ENCODE results near the gene FOSB. TPM values are rescaled to one million over a fixed set of nuclear protein-coding genes. Genes with fewer than 3 reads are reported as not detected.

Gene FOSB
- total RNA-seq, 1 experiment from 2014 or later, result 1.7 TPM

DNA sequence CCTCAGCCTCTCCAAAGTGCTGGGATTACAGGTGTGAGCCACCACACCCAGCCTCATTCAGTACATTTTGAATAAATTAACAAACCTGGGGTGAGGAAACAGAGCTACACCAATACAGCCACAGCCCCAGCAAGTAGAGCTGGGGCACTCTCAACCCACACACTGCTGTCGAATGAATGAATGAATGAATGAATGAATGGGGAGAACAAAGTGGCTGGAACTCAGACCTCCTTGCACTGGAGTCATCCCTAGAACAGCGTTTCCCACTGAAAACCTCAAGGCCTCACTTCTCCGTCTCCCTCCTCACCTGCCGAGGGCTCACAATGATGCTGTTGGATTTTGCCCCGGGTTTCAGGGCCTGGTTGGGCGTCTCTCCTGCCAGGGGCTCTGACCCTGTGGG is 46.9 kb upstream of the FOSB start:
- Histone ChIP-seq H3K27ac (ENCODE audit: insufficient read length, low read depth, low read length) (no peak overlapping the region), H3K23me2 (ENCODE audit: insufficient read length, low read depth, low read length, poor library complexity, severe bottlenecking) (peaks cover 10% of the 10 kb centered on the region), H3K79me2 (ENCODE audit: insufficient read depth, low read length) (no peaks in the 10 kb centered on the region), H3K9me3 (ENCODE audit: control insufficient read depth, low read depth, low read length) (no peaks in the 10 kb centered on the region), H3K4ac (ENCODE audit: low read depth, low read length) (no peak overlapping the region), H2BK15ac (ENCODE audit: low read depth, low read length) (no peak overlapping the region), H3K23ac (ENCODE audit: insufficient read length, low read depth, low read length) (no peak overlapping the region), H4K91ac (ENCODE audit: insufficient read length, low read depth, low read length) (no peak overlapping the region), H2BK12ac (ENCODE audit: insufficient read length, low read depth, low read length) (no peak overlapping the region), H3K9ac (ENCODE audit: extremely low read depth, insufficient read length, low read length) (no peak overlapping the region), H3K56ac (ENCODE audit: insufficient read length, low read depth, low read length) (no peak overlapping the region), H2BK20ac (ENCODE audit: low read depth, low read length, poor library complexity, severe bottlenecking) (no peak overlapping the region), H2AFZ (ENCODE audit: low read length) (no peak overlapping the region), H2AK5ac (ENCODE audit: insufficient read length, low read length) (no peak overlapping the region), H2BK120ac (ENCODE audit: low read depth, low read length, poor library complexity, severe bottlenecking) (no peak overlapping the region), H2BK5ac (ENCODE audit: insufficient read length, low read length) (no peak overlapping the region), H3K27me3 (ENCODE audit: insufficient read depth, low read length) (no peaks in the 10 kb centered on the region), H4K20me1 (ENCODE audit: control insufficient read depth, insufficient read depth, insufficient read length) (no peaks in the 10 kb centered on the region), H3K14ac (ENCODE audit: insufficient read depth, low read length) (no peak overlapping the region), H3T11ph (ENCODE audit: low read length) (no peak overlapping the region), H3K18ac (ENCODE audit: insufficient read length, low read depth, low read length) (no peak overlapping the region), H3K4me2 (ENCODE audit: insufficient read depth, insufficient read length, low read length) (no peak overlapping the region), H4K5ac (ENCODE audit: insufficient read length, low read depth, low read length) (no peak overlapping the region), H3K79me1 (ENCODE audit: insufficient read depth, low read depth, low read length, poor library complexity, severe bottlenecking) (no peaks in the 10 kb centered on the region), H4K8ac (replicated peaks; ENCODE audit: insufficient read length, low read depth, low read length) (no peak overlapping the region), H3K4me1 (ENCODE audit: insufficient read depth, low read length) (peaks cover 2% of the 10 kb centered on the region; the same call in 1 of the 2 replicates)
- H3K9me3 Mint-ChIP-seq, result no peaks in the 10 kb centered on the region; a peak in 1 of 5 replicates
- WGBS (ENCODE audit: extremely low coverage, insufficient read length, low lambda C conversion rate), result no CpG with 5 or more reads among the region's 6 CpGs
- H3K27ac Mint-ChIP-seq, result no peak overlapping the region
- peak overlapping the region in 1 of 2 experiments; percentile 40; a peak in 1 of 5 replicates for H3K4me3 Mint-ChIP-seq
- no peak for TF ChIP-seq CTCF (conservative IDR thresholded peaks at IDR 0.05)
- peaks cover 23 to 30% of the 10 kb centered on the region in 2 experiments for H3K4me1 Mint-ChIP-seq
- peaks cover 17 to 42% (median 41%) of the 10 kb centered on the region in 3 experiments; a peak in 6 of 7 replicates for H3K36me3 Mint-ChIP-seq (ENCODE audit: insufficient read depth in 1 of 3, low read depth in 3 of 3)
- H3K27me3 Mint-ChIP-seq (ENCODE audit: low read depth), result no peaks in the 10 kb centered on the region
- DNase-seq, result no peak

Data from H9 (cell line).